Choroid plexus epithelial cell (primary cell): Measurements from ENCODE around the gene ZC3H10.
A peak's percentile ranks its signal among the peaks of the same experiment; 100 is the strongest.
"Not testable (repeated sequence)": the region's sequence is repeated elsewhere in the genome, so short reads cannot be mapped to it uniquely, and the experiment has no call there.

Experiments used
- DNase-seq: peaks from one replicate; pipeline ENCODE4 v3.0.0-alpha.2; 2010; ENCODE audit warnings: low read depth
- H3K4me3 ChIP-seq: 2 replicates; pipeline ENCODE4 v1.5.1; 2011; ENCODE audit warnings: low read depth, mild to moderate bottlenecking, control low read depth, low read length, moderate library complexity
- TF ChIP-seq, protein P1 (sequence below): conservative IDR thresholded peaks from 2 replicates; pipeline ENCODE4 v1.5.1; 2011; ENCODE audit warnings: low read depth, mild to moderate bottlenecking, control low read depth, inconsistent platforms, low read length, moderate library complexity

Gene ZC3H10

DNA sequence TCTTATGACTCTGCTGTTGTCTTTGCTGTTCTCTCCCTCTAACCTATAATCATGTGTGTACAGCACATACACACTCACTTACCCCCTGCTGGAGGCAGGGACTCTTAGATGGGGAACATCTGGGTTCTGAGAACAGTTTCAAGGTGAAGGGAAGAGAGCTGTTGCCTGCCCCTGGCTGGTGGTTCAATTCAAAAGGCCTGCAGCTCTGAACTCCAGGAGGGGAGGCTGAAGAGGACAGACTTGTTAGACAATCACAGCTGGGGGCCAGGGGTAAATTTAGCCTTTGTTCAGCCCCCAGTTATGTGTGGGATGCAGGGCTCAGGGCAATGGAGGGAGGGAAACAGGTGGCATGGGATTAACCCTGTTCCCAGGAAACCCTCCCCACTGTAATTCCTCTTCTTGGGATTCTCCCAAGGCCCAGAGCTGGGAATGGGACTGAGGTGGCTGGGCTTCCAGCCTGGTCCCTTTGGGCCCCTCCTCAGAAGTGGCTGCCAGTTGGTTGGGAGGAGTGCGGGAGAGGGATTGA lies 36.2 kb downstream of the ZC3H10 start:
- no peak overlapping the region for H3K4me3 ChIP-seq
- TF ChIP-seq, protein P1, sequence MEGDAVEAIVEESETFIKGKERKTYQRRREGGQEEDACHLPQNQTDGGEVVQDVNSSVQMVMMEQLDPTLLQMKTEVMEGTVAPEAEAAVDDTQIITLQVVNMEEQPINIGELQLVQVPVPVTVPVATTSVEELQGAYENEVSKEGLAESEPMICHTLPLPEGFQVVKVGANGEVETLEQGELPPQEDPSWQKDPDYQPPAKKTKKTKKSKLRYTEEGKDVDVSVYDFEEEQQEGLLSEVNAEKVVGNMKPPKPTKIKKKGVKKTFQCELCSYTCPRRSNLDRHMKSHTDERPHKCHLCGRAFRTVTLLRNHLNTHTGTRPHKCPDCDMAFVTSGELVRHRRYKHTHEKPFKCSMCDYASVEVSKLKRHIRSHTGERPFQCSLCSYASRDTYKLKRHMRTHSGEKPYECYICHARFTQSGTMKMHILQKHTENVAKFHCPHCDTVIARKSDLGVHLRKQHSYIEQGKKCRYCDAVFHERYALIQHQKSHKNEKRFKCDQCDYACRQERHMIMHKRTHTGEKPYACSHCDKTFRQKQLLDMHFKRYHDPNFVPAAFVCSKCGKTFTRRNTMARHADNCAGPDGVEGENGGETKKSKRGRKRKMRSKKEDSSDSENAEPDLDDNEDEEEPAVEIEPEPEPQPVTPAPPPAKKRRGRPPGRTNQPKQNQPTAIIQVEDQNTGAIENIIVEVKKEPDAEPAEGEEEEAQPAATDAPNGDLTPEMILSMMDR = no peak
- peak; percentile 65 for DNase-seq

DNA sequence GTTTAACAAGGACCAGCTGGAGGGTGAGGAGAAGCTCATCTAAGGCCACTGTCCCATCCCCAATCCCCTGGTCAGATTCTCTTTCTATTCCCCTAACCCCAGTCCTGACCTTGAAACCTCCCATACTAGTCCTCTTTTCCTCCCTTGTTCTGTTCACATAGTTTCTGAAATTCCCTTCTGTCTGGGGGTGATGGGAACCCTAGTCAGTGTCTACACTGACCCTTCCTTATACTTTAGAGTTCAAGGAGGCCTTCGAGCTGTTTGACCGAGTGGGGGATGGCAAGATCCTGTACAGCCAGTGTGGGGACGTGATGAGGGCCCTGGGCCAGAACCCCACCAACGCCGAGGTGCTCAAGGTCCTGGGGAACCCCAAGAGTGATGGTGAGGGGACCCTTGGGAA lies 36.8 kb downstream of the ZC3H10 start:
- TF ChIP-seq, protein P1 = no peak
- DNase-seq = no peak

DNA sequence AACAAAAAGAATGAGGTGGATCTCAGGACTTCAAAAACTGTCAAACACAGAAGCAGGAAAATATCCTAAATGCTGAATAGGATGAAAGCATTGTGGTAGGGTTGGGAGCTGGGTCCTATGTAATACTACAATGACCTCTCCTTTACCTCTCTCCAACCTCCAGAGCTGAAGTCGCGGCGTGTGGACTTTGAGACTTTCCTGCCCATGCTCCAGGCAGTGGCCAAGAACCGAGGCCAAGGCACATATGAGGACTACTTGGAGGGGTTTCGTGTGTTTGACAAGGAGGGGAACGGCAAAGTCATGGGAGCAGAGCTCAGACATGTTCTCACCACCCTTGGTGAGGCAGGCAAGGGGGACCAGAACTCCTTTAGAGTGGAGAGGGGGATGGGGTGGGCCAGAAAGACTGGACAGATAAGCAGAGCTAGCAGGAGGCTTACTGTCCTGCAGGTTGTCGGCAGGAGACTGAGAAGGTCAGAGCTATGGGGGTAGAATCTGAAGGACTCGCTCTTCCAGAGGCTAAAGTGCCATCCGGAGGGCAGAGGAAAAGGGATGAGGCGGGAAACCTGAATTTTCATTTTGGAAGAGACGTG lies 37.3 kb downstream of the ZC3H10 start:
- TF ChIP-seq, protein P1 = no peak
- no peak overlapping the region for H3K4me3 ChIP-seq
- no peak for DNase-seq

More for the DNA sequence above, 36.8 kb downstream of the ZC3H10 start:
- no peak overlapping the region for H3K4me3 ChIP-seq

DNA sequence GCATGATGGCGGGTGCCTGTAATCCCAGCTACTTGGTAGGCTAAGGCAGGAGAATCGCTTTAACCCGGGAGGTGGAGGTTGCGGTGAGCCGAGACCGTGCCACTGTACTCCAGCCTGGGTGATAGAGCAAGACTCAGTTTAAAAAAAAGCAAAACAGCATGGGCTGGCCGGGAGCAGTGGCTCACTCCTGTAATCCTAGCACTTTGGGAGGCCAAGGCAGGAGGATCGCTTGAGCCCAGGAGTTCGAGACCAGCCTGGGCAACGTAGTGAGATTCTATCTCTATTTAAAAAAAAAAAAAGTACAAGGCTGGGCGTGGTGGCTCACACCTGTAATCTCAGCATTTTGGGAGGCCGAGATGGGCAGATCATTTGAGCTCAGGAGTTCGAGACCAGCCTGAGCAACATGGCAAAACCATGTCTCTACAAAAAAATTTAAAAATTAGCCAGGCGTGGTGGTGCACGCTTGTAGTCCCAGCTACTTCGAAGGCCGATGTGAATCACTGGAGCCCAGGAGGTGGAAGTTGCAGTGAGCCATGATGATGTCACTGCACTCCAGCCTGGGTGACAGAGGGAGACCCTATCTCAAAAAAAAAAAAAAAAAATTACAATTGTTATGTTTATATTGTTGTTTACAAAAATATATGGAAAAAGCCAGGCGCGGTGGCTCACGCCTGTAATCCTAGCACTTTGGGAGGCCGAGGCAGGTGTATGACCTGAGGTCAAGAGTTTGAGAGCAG lies 38.6 kb downstream of the ZC3H10 start:
- DNase-seq = not testable (repeated sequence)
- peak overlapping the region; percentile 98 for H3K4me3 ChIP-seq

DNA sequence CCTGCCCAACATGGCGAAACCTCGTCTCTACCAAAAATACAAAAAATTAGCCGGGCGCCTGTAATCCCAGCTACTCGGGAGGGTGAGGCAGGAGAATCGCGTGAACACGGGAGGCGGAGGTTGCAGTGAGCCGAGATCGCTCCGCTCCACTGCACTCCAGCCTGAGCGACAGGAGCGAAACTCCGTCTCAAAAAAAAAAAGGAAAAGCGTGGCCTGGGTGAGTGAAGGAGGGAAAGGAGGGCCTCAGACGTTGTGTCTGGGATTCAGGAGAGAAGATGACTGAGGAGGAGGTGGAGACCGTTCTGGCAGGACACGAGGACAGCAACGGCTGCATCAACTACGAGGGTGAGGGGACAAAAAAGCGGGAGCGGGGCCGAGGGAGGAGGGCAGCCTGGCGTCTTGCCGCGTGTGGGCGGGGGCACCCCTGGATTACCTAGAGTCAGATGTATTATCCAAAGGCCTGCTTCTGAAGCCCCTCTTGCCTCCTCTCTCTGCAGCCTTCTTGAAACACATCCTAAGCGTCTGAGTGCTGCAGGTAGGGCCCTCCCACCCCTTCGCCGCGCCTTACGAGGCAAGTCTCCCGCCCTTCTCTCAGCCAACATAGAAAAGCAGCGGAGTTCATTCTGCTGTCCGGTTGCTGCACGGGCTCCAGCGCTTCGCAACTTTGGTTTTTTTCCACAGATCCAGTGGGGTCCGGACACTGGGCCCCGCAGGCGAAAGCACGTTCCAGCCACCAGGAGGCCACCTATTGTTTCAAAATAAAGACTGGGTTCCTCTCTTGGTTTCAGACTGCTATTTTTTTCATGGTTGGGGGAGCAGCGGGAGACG lies 39.3 kb downstream of the ZC3H10 start:
- H3K4me3 ChIP-seq = peak overlapping the region; percentile 98
- peak; percentile 91 for DNase-seq
- TF ChIP-seq, protein P1 = peak; percentile 79

DNA sequence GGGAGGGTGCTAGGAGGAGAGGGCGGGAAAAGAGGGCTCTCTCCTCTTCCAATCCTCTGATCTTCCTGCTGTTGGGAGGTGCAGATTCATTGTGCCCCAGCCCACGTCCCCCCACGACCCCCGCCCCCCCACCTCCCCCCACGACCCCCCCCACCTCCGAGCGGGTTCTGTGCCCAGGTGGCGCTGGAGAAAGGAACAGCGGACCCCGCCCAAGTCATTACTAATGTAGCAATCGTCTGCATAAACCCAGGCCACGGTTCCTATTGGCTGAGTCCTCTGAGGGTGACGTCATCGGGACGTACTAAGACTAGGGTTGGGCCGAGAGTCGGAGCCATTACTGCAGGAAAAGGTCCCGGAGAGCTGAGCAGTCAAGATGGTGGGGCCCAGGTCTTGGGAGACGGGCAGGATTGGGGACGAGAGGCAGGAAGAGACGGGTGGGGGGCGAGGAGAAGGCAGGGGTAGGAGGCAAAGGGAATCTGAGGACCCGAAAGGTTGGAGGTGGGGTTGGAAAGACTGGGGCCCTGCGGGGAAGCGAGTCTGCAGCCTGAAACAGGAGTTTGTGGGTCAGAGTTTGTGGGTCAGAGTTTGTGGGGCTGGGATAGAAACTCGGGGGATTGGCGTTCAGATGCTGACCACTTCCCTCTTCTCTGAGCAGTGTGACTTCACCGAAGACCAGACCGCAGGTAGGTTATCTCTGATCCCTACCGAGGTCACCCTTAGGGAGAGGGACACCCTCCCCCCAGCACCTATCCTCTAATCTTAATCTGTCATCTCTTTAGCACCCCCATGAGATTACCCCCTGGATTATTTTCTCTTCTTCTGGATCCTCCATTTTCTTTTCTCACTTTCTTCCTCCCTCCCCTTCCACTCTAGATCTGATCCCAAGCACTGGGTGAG lies 40.2 kb downstream of the ZC3H10 start, which contains the start of gene MYL6:
MYL6 (plus strand) TSS at position 331 of the 897 bp plus-strand sequence; CDS start at position 374, 43 bp downstream.
- DNase-seq = peak; percentile 99
- H3K4me3 ChIP-seq = peak within 1 kb of the TSS; percentile 98
- TF ChIP-seq, protein P1 = no peak
